SK-MEL-5 (cell line): ENCODE measurements around the gene ICAM1. TPM values are rescaled to one million over a fixed set of nuclear protein-coding genes. Genes with fewer than 3 reads are reported as not detected.

ENCODE experiments used
- DNase-seq: peaks from one replicate; pipeline ENCODE4 v3.0.0-alpha.2; 2016; ENCODE audit warnings: low read depth, low spot score
- in situ Hi-C: cut with HindIII; loops from 2 replicates; pipeline ENCODE4 v1.10.0; 2016; ENCODE audit warnings: low sequenced_read_pairs, high pct_unique_total_duplicates, low pct_unique_long_range_greater_than_20kb
- total RNA-seq: library from RNA; depleted of rRNA; stranded (reverse); fragments of >200 nt; shearing (Covaris generic); gene quantifications from 2 replicates; pipeline ENCODE4 v1.2.3, GENCODE V29; 2014

Gene ICAM1
- total RNA-seq, 1 experiment from 2014 or later = 46.2 TPM

- peak; percentile 69 for DNase-seq
- in situ Hi-C loops = no loop called here
Measured at GRCh38 chr19:10288662-10289166, 17.8 kb downstream of the ICAM1 start.

DNA sequence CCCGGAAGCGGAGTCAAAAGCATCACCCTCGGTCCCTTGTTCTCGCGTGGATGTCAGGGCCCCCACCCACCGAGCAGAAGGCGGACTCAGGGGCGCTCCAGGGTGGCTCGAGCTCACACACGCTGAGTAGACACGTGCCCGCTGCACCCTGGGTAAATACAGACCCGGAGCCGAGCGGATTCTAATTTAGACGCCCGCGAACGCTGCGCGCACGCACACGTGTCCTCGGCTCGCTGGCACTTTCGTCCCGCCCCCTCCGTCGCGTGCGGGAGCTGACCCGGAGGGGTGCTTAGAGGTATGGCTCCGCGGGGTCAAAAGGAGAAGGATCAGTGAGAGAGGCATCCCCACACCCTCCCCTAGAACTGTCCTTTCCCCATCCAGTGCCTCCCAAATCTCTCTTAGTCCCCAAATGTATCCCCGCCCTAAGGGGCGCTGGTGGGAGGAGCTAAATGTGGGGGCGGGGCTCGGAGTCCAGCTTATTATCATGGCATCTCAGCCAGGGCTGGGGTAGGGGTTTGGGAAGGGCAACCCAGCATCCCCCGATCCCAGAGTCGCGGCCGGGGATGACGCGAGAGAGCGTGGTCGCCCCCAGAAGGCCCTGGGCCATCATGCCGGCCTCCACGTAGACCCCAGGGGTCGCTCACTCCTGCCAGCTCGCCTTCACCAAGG lies 18.4 kb downstream of the ICAM1 start:
- peak; percentile 44 for DNase-seq
- in situ Hi-C loops = no loop called here

GRCh38 chr19:10289836-10290356 lies 19.0 kb downstream of the ICAM1 start, which contains the start of gene ICAM5:
ICAM5 (plus strand) TSS chr19:10289952; CDS start chr19:10290044, 92 bp downstream.
- no peak for DNase-seq
- in situ Hi-C loops = no loop called here

DNA sequence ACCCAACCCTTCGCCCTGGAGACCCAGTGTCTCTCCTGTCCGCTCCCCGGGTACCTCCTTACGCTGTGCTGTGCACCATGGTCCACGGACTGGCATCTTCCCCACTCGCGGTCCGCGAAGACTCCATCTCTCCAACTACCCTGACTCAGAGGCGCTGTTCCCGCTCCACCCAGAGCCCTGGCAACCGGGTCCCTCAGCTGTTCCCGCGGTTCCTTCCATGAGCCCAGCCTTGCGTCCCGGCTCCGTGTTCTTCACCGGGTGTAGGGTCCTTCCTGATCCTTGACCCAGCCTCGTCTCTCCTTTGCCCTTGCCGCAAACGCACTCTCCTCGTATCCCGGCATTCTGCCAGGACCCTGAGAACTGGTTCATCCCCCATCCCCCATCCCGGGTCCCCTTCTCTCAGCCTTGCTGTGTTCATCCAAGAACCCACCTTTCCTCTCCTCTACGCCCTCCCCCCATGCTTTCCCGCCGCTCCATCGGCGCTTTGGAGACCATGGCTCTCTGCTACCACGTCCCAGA lies 19.5 kb downstream of the ICAM1 start:
- DNase-seq = no peak
- in situ Hi-C loops = no loop called here

GRCh38 chr19:10290876-10291553 lies 20.1 kb downstream of the ICAM1 start:
- peak; percentile 55 for DNase-seq
- in situ Hi-C loops = no loop called here

DNA sequence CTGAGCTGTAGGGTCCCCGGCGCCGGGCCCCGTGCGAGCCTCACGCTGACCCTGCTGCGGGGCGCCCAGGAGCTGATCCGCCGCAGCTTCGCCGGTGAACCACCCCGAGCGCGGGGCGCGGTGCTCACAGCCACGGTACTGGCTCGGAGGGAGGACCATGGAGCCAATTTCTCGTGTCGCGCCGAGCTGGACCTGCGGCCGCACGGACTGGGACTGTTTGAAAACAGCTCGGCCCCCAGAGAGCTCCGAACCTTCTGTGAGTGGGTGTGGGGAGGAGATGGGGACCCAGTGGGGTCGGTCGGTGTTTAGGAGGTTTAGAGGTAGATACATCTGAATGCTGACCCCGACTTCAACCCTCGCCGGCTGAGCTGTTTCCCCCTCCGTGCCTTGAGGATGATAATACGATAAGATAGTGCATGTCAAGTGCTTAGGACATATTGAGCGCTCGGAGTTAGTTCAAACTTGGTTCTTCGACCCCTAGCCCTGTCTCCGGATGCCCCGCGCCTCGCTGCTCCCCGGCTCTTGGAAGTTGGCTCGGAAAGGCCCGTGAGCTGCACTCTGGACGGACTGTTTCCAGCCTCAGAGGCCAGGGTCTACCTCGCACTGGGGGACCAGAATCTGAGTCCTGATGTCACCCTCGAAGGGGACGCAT lies 20.8 kb downstream of the ICAM1 start:
- in situ Hi-C loops = no loop called here

GRCh38 chr19:10292206-10292788 lies 21.4 kb downstream of the ICAM1 start:
- peak; percentile 74 for DNase-seq
- in situ Hi-C loops = no loop called here

More for the DNA sequence above, 20.8 kb downstream of the ICAM1 start:
- DNase-seq = no peak

DNA sequence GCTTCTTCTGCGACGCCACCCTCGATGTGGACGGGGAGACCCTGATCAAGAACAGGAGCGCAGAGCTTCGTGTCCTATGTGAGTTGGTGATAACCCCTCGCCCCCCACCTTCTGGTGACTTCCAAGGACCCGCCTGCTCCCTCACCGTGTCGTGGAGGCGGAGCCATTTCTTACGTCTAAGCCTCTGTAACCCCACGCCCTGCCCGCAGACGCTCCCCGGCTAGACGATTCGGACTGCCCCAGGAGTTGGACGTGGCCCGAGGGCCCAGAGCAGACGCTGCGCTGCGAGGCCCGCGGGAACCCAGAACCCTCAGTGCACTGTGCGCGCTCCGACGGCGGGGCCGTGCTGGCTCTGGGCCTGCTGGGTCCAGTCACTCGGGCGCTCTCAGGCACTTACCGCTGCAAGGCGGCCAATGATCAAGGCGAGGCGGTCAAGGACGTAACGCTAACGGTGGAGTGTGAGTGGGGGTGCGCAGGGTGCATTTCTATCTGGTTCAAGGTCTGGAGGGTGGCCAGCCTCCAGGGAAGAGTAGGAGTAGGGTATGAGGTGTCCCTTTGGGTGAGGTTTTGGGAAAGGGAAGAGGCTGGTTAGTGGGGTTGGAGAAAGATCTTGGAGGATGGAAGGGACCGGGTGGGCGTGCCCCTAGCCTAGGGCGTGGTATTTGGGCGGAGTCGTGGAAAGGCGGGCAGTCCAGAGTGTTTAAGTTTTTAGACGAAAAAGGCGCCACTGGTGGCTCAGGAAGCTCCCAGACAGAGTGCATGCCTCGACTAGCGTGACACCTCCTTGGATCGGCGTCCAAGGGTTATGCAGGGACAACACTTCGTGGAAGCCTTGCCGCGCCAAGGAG lies 22.1 kb downstream of the ICAM1 start:
- in situ Hi-C loops = no loop called here
- no peak for DNase-seq

GRCh38 chr19:10293637-10294367 lies 22.9 kb downstream of the ICAM1 start:
- in situ Hi-C loops = no loop called here
- DNase-seq = no peak

- DNase-seq = no peak
- in situ Hi-C loops = no loop called here
Measured at GRCh38 chr19:10294368-10294697, 23.4 kb downstream of the ICAM1 start.

DNA sequence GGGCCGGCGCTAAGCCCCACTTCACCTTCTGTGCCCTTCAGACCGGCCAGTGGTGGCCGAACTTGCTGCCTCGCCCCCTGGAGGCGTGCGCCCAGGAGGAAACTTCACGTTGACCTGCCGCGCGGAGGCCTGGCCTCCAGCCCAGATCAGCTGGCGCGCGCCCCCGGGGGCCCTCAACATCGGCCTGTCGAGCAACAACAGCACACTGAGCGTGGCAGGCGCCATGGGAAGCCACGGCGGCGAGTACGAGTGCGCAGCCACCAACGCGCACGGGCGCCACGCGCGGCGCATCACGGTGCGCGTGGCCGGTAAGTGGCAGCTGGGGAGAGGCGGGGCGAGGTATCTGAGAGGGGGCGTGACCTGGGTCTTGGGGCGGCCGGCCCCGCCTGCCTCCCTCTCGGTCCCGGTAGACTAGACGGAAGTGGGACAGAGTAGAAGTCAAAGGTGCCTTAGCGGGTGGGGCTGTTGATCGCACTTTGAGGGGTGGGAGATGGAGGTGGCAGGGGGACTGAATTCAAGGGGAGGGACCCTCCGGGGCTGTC lies 24.5 kb downstream of the ICAM1 start:
- in situ Hi-C loops = no loop called here
- no peak for DNase-seq

- DNase-seq = no peak
- in situ Hi-C loops = no loop called here
Measured at GRCh38 chr19:10295847-10296591, 25.1 kb downstream of the ICAM1 start.

- DNase-seq = no peak
- in situ Hi-C loops = no loop called here
Measured at GRCh38 chr19:10299545-10300458, 28.9 kb downstream of the ICAM1 start.

GRCh38 chr19:10305139-10305806 lies 34.4 kb downstream of the ICAM1 start:
- in situ Hi-C loops = no loop called here
- DNase-seq = no peak
